HG03175 (cell line): Measurements from ENCODE around the gene TTC39A.
"Not testable (repeated sequence)": the region's sequence is repeated elsewhere in the genome, so short reads cannot be mapped to it uniquely, and the experiment has no call there.

Source experiments
- ATAC-seq: cut with Tn5 transposase; IDR thresholded peaks from one replicate; pipeline ENCODE4 v1.9.1; 2021; ENCODE audit warnings: mild to moderate bottlenecking, moderate library complexity; ENCODE audit not compliant: unreplicated experiment

The TTC39A gene

GRCh38 chr1:51340380-51340779 is 10.0 kb upstream of the TTC39A start:
- no peak for ATAC-seq

- ATAC-seq = no peak
These were observed 6.3 kb upstream of the TTC39A start for GRCh38 chr1:51336711-51337110.

GRCh38 chr1:51336004-51336403 is 5.6 kb upstream of the TTC39A start:
- ATAC-seq = no peak

GRCh38 chr1:51331206-51332100 is 1.1 kb upstream of the TTC39A start:
- ATAC-seq = peak; percentile 52

GRCh38 chr1:51329443-51330325 is 678 bp downstream of the TTC39A start:
- ATAC-seq = no peak

GRCh38 chr1:51328926-51329325 is 1.4 kb downstream of the TTC39A start:
- no peak for ATAC-seq

GRCh38 chr1:51328279-51328678 is 2.1 kb downstream of the TTC39A start:
- no peak for ATAC-seq

- ATAC-seq = no peak
These were observed 3.0 kb downstream of the TTC39A start for GRCh38 chr1:51327386-51327785.

- ATAC-seq = no peak
These were observed 3.5 kb downstream of the TTC39A start for GRCh38 chr1:51326839-51327238.

GRCh38 chr1:51325878-51326755 is 4.2 kb downstream of the TTC39A start:
- ATAC-seq = no peak

- no peak for ATAC-seq
These were observed 5.0 kb downstream of the TTC39A start for GRCh38 chr1:51325391-51325790.

- ATAC-seq = not testable (repeated sequence)
These were observed 5.4 kb downstream of the TTC39A start for GRCh38 chr1:51325011-51325385.

GRCh38 chr1:51324251-51325010 is 5.9 kb downstream of the TTC39A start:
- no peak for ATAC-seq

GRCh38 chr1:51323778-51324177 is 6.6 kb downstream of the TTC39A start:
- no peak for ATAC-seq

- ATAC-seq = no peak
These were observed 7.8 kb downstream of the TTC39A start for GRCh38 chr1:51322417-51323101.

- ATAC-seq = no peak
These were observed 8.5 kb downstream of the TTC39A start for GRCh38 chr1:51321924-51322280.

GRCh38 chr1:51320967-51321923 is 9.1 kb downstream of the TTC39A start:
- ATAC-seq = no peak

GRCh38 chr1:51317798-51318197 is 12.6 kb downstream of the TTC39A start:
- no peak for ATAC-seq

- ATAC-seq = no peak
These were observed 13.6 kb downstream of the TTC39A start for GRCh38 chr1:51316846-51317120.
